A673 (cell line): Measurements from ENCODE around the gene ADORA2A. TPM values are rescaled to one million over a fixed set of nuclear protein-coding genes. Genes with fewer than 3 reads are reported as not detected.
A peak's percentile ranks its signal among the peaks of the same experiment; 100 is the strongest.

Source experiments
- BruUV-seq: library from RNA; stranded (reverse); fragments of 400-500 nt; replicated peaks from 2 replicates; lab custom pipeline; 2021; lab: Mats Ljungman, UMichigan
- CTCF ChIA-PET: fragments of 300-600 bp; sonication (Branson Sonifier 250); formaldehyde crosslinking; loops from one replicate; lab custom pipeline; 2022; ENCODE audit warnings: antibody characterized with exemption; lab: Charles Lee
- POLR2A ChIA-PET: fragments of 300-600 bp; sonication (Branson Sonifier 250); formaldehyde crosslinking; loops from one replicate; lab custom pipeline; 2022; ENCODE audit warnings: antibody characterized with exemption; ENCODE audit not compliant: low non-redundant PET; lab: Charles Lee
- DNase-seq: peaks from one replicate; pipeline ENCODE4 v3.0.0-alpha.2; 2015; ENCODE audit warnings: low spot score
- H3K27ac ChIP-seq: fragments of 200-600 bp; sonication (generic); 2 replicates; pipeline ENCODE4 v1.5.1; 2016; ENCODE audit warnings: mixed run types, low read depth, mild to moderate bottlenecking, mixed read lengths, antibody characterized with exemption, low read length; ENCODE audit not compliant: poor library complexity, severe bottlenecking
- H3K27me3 ChIP-seq: fragments of 200-600 bp; sonication (generic); replicated peaks from 2 replicates; pipeline ENCODE4 v1.6.1; 2017; ENCODE audit warnings: mixed run types, low read depth, mild to moderate bottlenecking, mixed read lengths, antibody characterized with exemption, low read length; ENCODE audit not compliant: insufficient read depth, poor library complexity
- H3K36me3 ChIP-seq: fragments of 200-600 bp; sonication (generic); 2 replicates; pipeline ENCODE4 v1.6.1; 2016; ENCODE audit warnings: mixed run types, mild to moderate bottlenecking, mixed read lengths, antibody characterized with exemption, low read length; ENCODE audit not compliant: insufficient read depth, poor library complexity, severe bottlenecking
- H3K4me1 ChIP-seq: fragments of 200-600 bp; sonication (generic); 2 replicates; pipeline ENCODE4 v1.6.1; 2017; ENCODE audit warnings: mixed run types, mild to moderate bottlenecking, mixed read lengths, antibody characterized with exemption, low read length; ENCODE audit not compliant: insufficient read depth, poor library complexity, severe bottlenecking
- H3K4me3 ChIP-seq: fragments of 200-600 bp; sonication (generic); 2 replicates; pipeline ENCODE4 v1.5.1; 2016; ENCODE audit warnings: low read depth, mixed run types, mild to moderate bottlenecking, mixed read lengths, low read length; ENCODE audit not compliant: poor library complexity, severe bottlenecking
- H3K9me3 ChIP-seq: fragments of 200-600 bp; sonication (generic); 2 replicates; pipeline ENCODE4 v1.6.1; 2016; ENCODE audit warnings: mixed run types, low read depth, mild to moderate bottlenecking, mixed read lengths, antibody characterized with exemption, low read length; ENCODE audit not compliant: poor library complexity, severe bottlenecking
- EZH2 ChIP-seq: fragments of 200-600 bp; sonication (generic); IDR thresholded peaks from 2 replicates; pipeline ENCODE4 v1.6.1; 2017; ENCODE audit warnings: borderline replicate concordance, low read depth, mild to moderate bottlenecking, mixed read lengths, antibody characterized with exemption, low read length; ENCODE audit not compliant: poor library complexity, severe bottlenecking
- intact Hi-C: fragments of 100-400 bp; cut with micrococcal nuclease; formaldehyde crosslinking; loops from one replicate; pipeline ENCODE4 v1.10.0; 2022; ENCODE audit not compliant: unreplicated experiment
- total RNA-seq: library from RNA; stranded (reverse); gene quantifications from 2 replicates; pipeline ENCODE4 v1.2.3, GENCODE V29; 2021
- TF ChIP-seq, protein P1 (sequence below): fragments of 300-800, 200-600 bp; sonication (generic); conservative IDR thresholded peaks from 2 replicates; pipeline ENCODE4 v1.5.1; 2017; ENCODE audit warnings: low read depth, mild to moderate bottlenecking, antibody characterized with exemption, low read length, moderate library complexity, mixed read lengths

The ADORA2A gene
- total RNA-seq, 1 experiment from 2014 or later, result 9.6 TPM

- POLR2A ChIA-PET, result no interaction called here
- DNase-seq, result no peak
- BruUV-seq, result no TSS peak
- CTCF ChIA-PET, result no interaction called here
- no peak for TF ChIP-seq EZH2
- TF ChIP-seq, protein P1, sequence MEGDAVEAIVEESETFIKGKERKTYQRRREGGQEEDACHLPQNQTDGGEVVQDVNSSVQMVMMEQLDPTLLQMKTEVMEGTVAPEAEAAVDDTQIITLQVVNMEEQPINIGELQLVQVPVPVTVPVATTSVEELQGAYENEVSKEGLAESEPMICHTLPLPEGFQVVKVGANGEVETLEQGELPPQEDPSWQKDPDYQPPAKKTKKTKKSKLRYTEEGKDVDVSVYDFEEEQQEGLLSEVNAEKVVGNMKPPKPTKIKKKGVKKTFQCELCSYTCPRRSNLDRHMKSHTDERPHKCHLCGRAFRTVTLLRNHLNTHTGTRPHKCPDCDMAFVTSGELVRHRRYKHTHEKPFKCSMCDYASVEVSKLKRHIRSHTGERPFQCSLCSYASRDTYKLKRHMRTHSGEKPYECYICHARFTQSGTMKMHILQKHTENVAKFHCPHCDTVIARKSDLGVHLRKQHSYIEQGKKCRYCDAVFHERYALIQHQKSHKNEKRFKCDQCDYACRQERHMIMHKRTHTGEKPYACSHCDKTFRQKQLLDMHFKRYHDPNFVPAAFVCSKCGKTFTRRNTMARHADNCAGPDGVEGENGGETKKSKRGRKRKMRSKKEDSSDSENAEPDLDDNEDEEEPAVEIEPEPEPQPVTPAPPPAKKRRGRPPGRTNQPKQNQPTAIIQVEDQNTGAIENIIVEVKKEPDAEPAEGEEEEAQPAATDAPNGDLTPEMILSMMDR, result no peak
- Histone ChIP-seq H3K4me3 (no peak overlapping the region), H3K9me3 (no peaks in the 10 kb centered on the region), H3K4me1 (no peaks in the 10 kb centered on the region), H3K27ac (no peak overlapping the region), H3K27me3 (no peaks in the 10 kb centered on the region), H3K36me3 (no peaks in the 10 kb centered on the region)
- intact Hi-C loops, result no loop called here
These were observed 45.9 kb downstream of the ADORA2A start for GRCh38 chr22:24473284-24473683.

DNA sequence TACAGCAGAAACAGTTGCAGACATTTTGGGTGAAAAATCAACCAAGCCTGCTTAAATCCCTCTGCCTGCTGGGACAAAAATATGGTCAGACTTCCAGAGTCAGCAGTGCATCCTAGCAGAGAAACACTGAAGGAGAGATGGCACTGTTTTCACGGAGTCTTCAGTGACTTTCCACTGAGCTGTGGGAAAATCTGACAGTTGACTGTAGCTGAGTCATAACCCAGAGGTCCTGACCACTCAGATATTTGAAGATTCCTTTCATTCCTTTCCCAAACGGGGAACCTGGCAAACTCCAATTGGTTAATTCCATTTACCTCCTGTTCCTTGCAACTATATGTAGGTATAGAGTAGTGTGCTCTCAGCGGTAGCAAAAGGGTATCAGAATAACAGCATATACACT lies 46.8 kb downstream of the ADORA2A start:
- CTCF ChIA-PET, result no interaction called here
- POLR2A ChIA-PET, result no interaction called here
- Histone ChIP-seq H3K4me3 (no peak overlapping the region), H3K27ac (no peak overlapping the region), H3K4me1 (peaks cover 8% of the 10 kb centered on the region), H3K9me3 (no peaks in the 10 kb centered on the region), H3K27me3 (no peaks in the 10 kb centered on the region), H3K36me3 (no peaks in the 10 kb centered on the region)
- no TSS peak for BruUV-seq
- TF ChIP-seq EZH2, result no peak
- TF ChIP-seq, protein P1, result no peak
- peak; percentile 21 for DNase-seq
- intact Hi-C loops, result no loop called here

GRCh38 chr22:24474649-24475255 lies 47.4 kb downstream of the ADORA2A start:
- H3K27me3 ChIP-seq, result no peaks in the 10 kb centered on the region

More at GRCh38 chr22:24474649-24475255, 47.4 kb downstream of the ADORA2A start:
- Histone ChIP-seq H3K27ac (no peak overlapping the region), H3K36me3 (no peaks in the 10 kb centered on the region), H3K4me1 (peaks cover 8% of the 10 kb centered on the region), H3K9me3 (no peaks in the 10 kb centered on the region), H3K4me3 (no peak overlapping the region)
- intact Hi-C loops, result no loop called here
- TF ChIP-seq EZH2, result no peak
- TF ChIP-seq, protein P1, result no peak
- ChIA-PET POLR2A (no interaction called here), CTCF (no interaction called here)
- DNase-seq, result no peak
- BruUV-seq, result no TSS peak
